GM23338 (cell line): ENCODE measurements around the gene PEX10. TPM values are rescaled to one million over a fixed set of nuclear protein-coding genes. Genes with fewer than 3 reads are reported as not detected.

Source experiments
- ATAC-seq: fragments of 200-7000 bp; cut with Tn5 transposase; 3 replicates; pipeline ENCODE4 v1.9.1; 2020
- DNase-seq: peaks from one replicate; pipeline ENCODE4 v3.0.0-alpha.2; 2015; ENCODE audit warnings: low spot score
- H2AFZ ChIP-seq: fragments of 200-600 bp; sonication (generic); 2 replicates; pipeline ENCODE4 v1.8.0; 2016; ENCODE audit warnings: antibody characterized with exemption, mild to moderate bottlenecking, moderate library complexity
- H3F3A ChIP-seq: fragments of 200-600 bp; sonication (generic); replicated peaks from 2 replicates; pipeline ENCODE4 v1.8.0; 2017; ENCODE audit warnings: antibody characterized with exemption, mixed run types, low read depth
- H3K27ac ChIP-seq: fragments of 200-600 bp; sonication (generic); 2 replicates; pipeline ENCODE4 v1.6.1; 2016; ENCODE audit warnings: low read depth
- H3K27me3 ChIP-seq: fragments of 200-600 bp; sonication (generic); 2 replicates; pipeline ENCODE4 v1.8.0; 2016; ENCODE audit warnings: mild to moderate bottlenecking, mixed run types, moderate library complexity; ENCODE audit not compliant: insufficient read depth
- H3K36me3 ChIP-seq: fragments of 200-600 bp; sonication (generic); 2 replicates; pipeline ENCODE4 v1.8.0; 2016; ENCODE audit warnings: mild to moderate bottlenecking; ENCODE audit not compliant: insufficient read depth
- H3K4me1 ChIP-seq: fragments of 200-600 bp; sonication (generic); 2 replicates; pipeline ENCODE4 v1.8.0; 2016; ENCODE audit warnings: mild to moderate bottlenecking, moderate library complexity; ENCODE audit not compliant: insufficient read depth
- H3K4me2 ChIP-seq: fragments of 200-600 bp; sonication (generic); 2 replicates; pipeline ENCODE4 v1.7.1; 2017; ENCODE audit warnings: mixed run types
- H3K4me3 ChIP-seq: fragments of 200-600 bp; sonication (generic); 2 replicates; pipeline ENCODE4 v1.6.1; 2016; ENCODE audit warnings: mixed run types
- H3K79me2 ChIP-seq: fragments of 200-600 bp; sonication (generic); replicated peaks from 2 replicates; pipeline ENCODE4 v1.8.0; 2017; ENCODE audit warnings: mild to moderate bottlenecking; ENCODE audit not compliant: insufficient read depth
- H3K9me2 ChIP-seq: fragments of 200-600 bp; sonication (generic); 2 replicates; pipeline ENCODE4 v1.8.0; 2017; ENCODE audit not compliant: insufficient read depth
- H4K20me1 ChIP-seq: fragments of 200-600 bp; sonication (generic); replicated peaks from 2 replicates; pipeline ENCODE4 v1.8.0; 2017; ENCODE audit warnings: mild to moderate bottlenecking; ENCODE audit not compliant: insufficient read depth
- H3K27ac Mint-ChIP-seq: 2 replicates; pipeline ENCODE4 v1.8.0; 2020; ENCODE audit warnings: inconsistent platforms, mild to moderate bottlenecking, moderate library complexity, mixed read lengths
- H3K27me3 Mint-ChIP-seq: 3 replicates; pipeline ENCODE4 v1.8.0; 2022; ENCODE audit warnings: low read depth, mild to moderate bottlenecking, moderate library complexity, mixed read lengths, inconsistent platforms; ENCODE audit not compliant: insufficient read depth, poor library complexity
- H3K36me3 Mint-ChIP-seq: 3 replicates; pipeline ENCODE4 v1.8.0; 2021; ENCODE audit warnings: low read depth, mild to moderate bottlenecking, inconsistent platforms, moderate library complexity, mixed read lengths
- H3K4me1 Mint-ChIP-seq: 3 replicates; pipeline ENCODE4 v1.8.0; 2020; ENCODE audit warnings: mild to moderate bottlenecking, inconsistent platforms, mixed read lengths
- H3K4me3 Mint-ChIP-seq: 3 replicates; pipeline ENCODE4 v1.8.0; 2021; ENCODE audit warnings: moderate library complexity, mild to moderate bottlenecking, inconsistent platforms, mixed read lengths
- H3K9me3 Mint-ChIP-seq: 3 replicates; pipeline ENCODE4 v1.8.0; 2020; ENCODE audit warnings: moderate library complexity, mild to moderate bottlenecking, inconsistent platforms, mixed read lengths
- CREB1 ChIP-seq: fragments of 250-450 bp; sonication (Bioruptor Pico); IDR thresholded peaks from 2 replicates; pipeline ENCODE4 v1.5.0; 2020; ENCODE audit warnings: low read depth, mild to moderate bottlenecking, moderate library complexity
- CTCF ChIP-seq, 2 experiments: fragments of 200-600 bp in 1 of 2; sonication (generic) in 1 of 2; conservative IDR thresholded peaks; 2 replicates each; pipeline versions ENCODE4 v1.5.1 to v1.6.1; 2016 to 2017; ENCODE audit warnings: antibody characterized with exemption in 2 of 2, low read depth in 2 of 2, mild to moderate bottlenecking in 2 of 2, moderate library complexity in 1 of 2
- ETS1 ChIP-seq: IDR thresholded peaks from 2 replicates; pipeline ENCODE4 v1.6.1; 2016; ENCODE audit warnings: antibody characterized with exemption
- EZH2 ChIP-seq: fragments of 200-600 bp; sonication (generic); IDR thresholded peaks from one replicate; pipeline ENCODE4 v1.8.0; 2017; ENCODE audit warnings: antibody characterized with exemption, mild to moderate bottlenecking, low read depth; ENCODE audit not compliant: unreplicated experiment
- EZH2phosphoT487 ChIP-seq: fragments of 200-600 bp; sonication (generic); IDR thresholded peaks from one replicate; pipeline ENCODE4 v1.8.1; 2018; ENCODE audit warnings: antibody characterized with exemption; ENCODE audit not compliant: unreplicated experiment
- JUNB ChIP-seq: IDR thresholded peaks from one replicate; pipeline ENCODE4 v1.6.1; 2016; ENCODE audit warnings: antibody characterized with exemption; ENCODE audit not compliant: unreplicated experiment
- NANOG ChIP-seq: IDR thresholded peaks from 2 replicates; pipeline ENCODE4 v1.6.1; 2016; ENCODE audit warnings: antibody characterized with exemption, borderline replicate concordance
- POLR2AphosphoS5 ChIP-seq: IDR thresholded peaks from 2 replicates; pipeline ENCODE4 v1.6.1; 2016; ENCODE audit warnings: antibody characterized with exemption, low read depth
- REST ChIP-seq: IDR thresholded peaks from one replicate; pipeline ENCODE4 v1.6.1; 2018; ENCODE audit warnings: antibody characterized with exemption; ENCODE audit not compliant: unreplicated experiment
- STAT1 ChIP-seq: IDR thresholded peaks from one replicate; pipeline ENCODE4 v1.6.1; 2016; ENCODE audit warnings: antibody characterized with exemption; ENCODE audit not compliant: unreplicated experiment
- ZNF114 ChIP-seq: fragments of 250-450 bp; sonication (Bioruptor Pico); IDR thresholded peaks from 2 replicates; pipeline ENCODE4 v1.5.0; 2020; ENCODE audit warnings: mild to moderate bottlenecking, moderate library complexity
- ZNF331 ChIP-seq: fragments of 250-450 bp; sonication (Bioruptor Pico); IDR thresholded peaks from 2 replicates; pipeline ENCODE4 v1.5.0; 2020; ENCODE audit warnings: low read depth, mild to moderate bottlenecking, moderate library complexity
- ZNF462 ChIP-seq: fragments of 250-450 bp; sonication (Bioruptor Pico); IDR thresholded peaks from 2 replicates; pipeline ENCODE4 v1.5.0; 2020; ENCODE audit warnings: mild to moderate bottlenecking, moderate library complexity
- polyA plus RNA-seq: library from polyadenylated mRNA; unstranded; fragments of >200 nt; fragmentation: Nextera tagmentation; extraction: Ambion mirVana; gene quantifications from 2 replicates; pipeline ENCODE4 v1.2.1, GENCODE V29; 2016
- total RNA-seq: library from RNA; depleted of rRNA; stranded (reverse); fragments of >200 nt; shearing (Covaris generic); gene quantifications from 2 replicates; pipeline ENCODE4 v1.2.3, GENCODE V29; 2014

The PEX10 gene
- total and polyA plus RNA-seq, 2 experiments from 2014 or later: 15.0 to 53.9 TPM

- Histone ChIP-seq H3K79me2 (peaks cover 44% of the 10 kb centered on the region), H3K9me2 (no peaks in the 10 kb centered on the region), H2AFZ (no peak overlapping the region), H3K4me2 (peak overlapping the region; percentile 94), H3K4me3 (peak overlapping the region; percentile 93), H3K27me3 (no peaks in the 10 kb centered on the region), H3F3A (peaks cover 6% of the 10 kb centered on the region; the same call in 1 of the 2 replicates), H3K36me3 (no peaks in the 10 kb centered on the region; the same call in 1 of the 2 replicates), H4K20me1 (peaks cover 15% of the 10 kb centered on the region), H3K4me1 (no peaks in the 10 kb centered on the region; the same call in 1 of the 2 replicates), H3K27ac (no peak overlapping the region)
- ATAC-seq (peak; percentile 7; the same call in 2 of the 3 replicates), DNase-seq (no peak)
- H3K36me3 Mint-ChIP-seq: peaks cover 21% of the 10 kb centered on the region
- peak overlapping the region; percentile 31; the same call in 1 of the 2 replicates for H3K27ac Mint-ChIP-seq
- H3K9me3 Mint-ChIP-seq: no peaks in the 10 kb centered on the region
- no peak for TF ChIP-seq STAT1
- TF ChIP-seq REST: no peak
- no peak for TF ChIP-seq JUNB
- no peak for TF ChIP-seq EZH2phosphoT487
- no peak for TF ChIP-seq POLR2AphosphoS5
- no peak for TF ChIP-seq CREB1 (CRISPR knock-in tag)
- no peak for TF ChIP-seq ZNF114 (CRISPR knock-in tag)
- no peak for TF ChIP-seq ZNF331 (CRISPR knock-in tag)
- TF ChIP-seq ETS1: no peak
- no peak for TF ChIP-seq ZNF462
- TF ChIP-seq CTCF (conservative IDR thresholded peaks at IDR 0.05; ENCODE audit: low read depth in 2 of 2): no peak
- no peak for TF ChIP-seq NANOG
- no peak for TF ChIP-seq EZH2
- H3K27me3 Mint-ChIP-seq: peaks cover 6% of the 10 kb centered on the region
- peaks cover 17% of the 10 kb centered on the region for H3K4me1 Mint-ChIP-seq
- peak overlapping the region; percentile 90 for H3K4me3 Mint-ChIP-seq
These were observed 20.3 kb downstream of the PEX10 start for GRCh38 chr1:2391931-2392509.
